Mesothelial cell of epicardium (in vitro differentiated cells): ENCODE data around the gene PLCD4. TPM values are rescaled to one million over a fixed set of nuclear protein-coding genes. Genes with fewer than 3 reads are reported as not detected.

ENCODE experiments used
- DNase-seq, 2 experiments: peaks; one replicate each; pipeline ENCODE4 v3.0.0; 2021; ENCODE audit warnings: low spot score in 2 of 2; ENCODE audit not compliant: unreplicated experiment in 2 of 2
- H3K27ac Mint-ChIP-seq: 2 replicates; pipeline ENCODE4 v1.8.0; 2021; ENCODE audit warnings: mixed read lengths
- H3K27me3 Mint-ChIP-seq: 2 replicates; pipeline ENCODE4 v1.8.0; 2021; ENCODE audit warnings: low read depth, mixed read lengths
- H3K36me3 Mint-ChIP-seq: 2 replicates; pipeline ENCODE4 v1.8.0; 2021; ENCODE audit warnings: mixed read lengths
- H3K4me1 Mint-ChIP-seq: 2 replicates; pipeline ENCODE4 v1.8.0; 2021; ENCODE audit warnings: mixed read lengths
- H3K4me3 Mint-ChIP-seq: 2 replicates; pipeline ENCODE4 v1.8.0; 2021; ENCODE audit warnings: mild to moderate bottlenecking, moderate library complexity, mixed read lengths
- H3K9me3 Mint-ChIP-seq: 2 replicates; pipeline ENCODE4 v1.8.0; 2021; ENCODE audit warnings: mixed read lengths
- CTCF ChIP-seq: fragments of 200-600 bp; sonication (generic); IDR thresholded peaks from one replicate; pipeline ENCODE4 v1.5.0; 2021; ENCODE audit warnings: antibody characterized with exemption; ENCODE audit not compliant: unreplicated experiment
- total RNA-seq: library from RNA; stranded (reverse); gene quantifications from 3 replicates; pipeline ENCODE4 v1.2.1, GENCODE V29; 2021

PLCD4 gene
- total RNA-seq, 1 donor from 2014 or later = 1.5 TPM

DNA sequence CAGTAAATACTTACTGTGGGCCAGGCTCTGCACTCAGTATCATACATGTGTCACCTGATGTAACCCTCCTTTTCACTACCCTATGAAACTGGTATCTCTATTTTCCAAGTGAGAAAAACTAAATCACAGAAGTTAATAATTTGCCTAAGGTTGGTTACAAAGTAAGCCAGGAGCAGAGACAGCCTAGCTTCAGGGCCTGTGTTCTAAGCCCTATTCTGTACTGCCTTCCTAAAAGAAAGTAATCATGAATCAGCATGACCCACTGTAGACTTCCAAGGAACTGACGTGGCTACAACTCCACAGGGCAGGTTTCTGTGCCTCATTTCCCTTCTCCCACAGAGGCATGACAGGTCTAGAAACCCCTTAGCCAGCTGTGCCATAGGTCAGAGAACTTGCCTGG, 37.4 kb downstream of the PLCD4 start:
- DNase-seq = no peak
- no peaks in the 10 kb centered on the region for H3K4me1 Mint-ChIP-seq
- no peaks in the 10 kb centered on the region for H3K9me3 Mint-ChIP-seq
- no peak overlapping the region for H3K27ac Mint-ChIP-seq
- H3K36me3 Mint-ChIP-seq = peaks cover 39% of the 10 kb centered on the region
- no peak for TF ChIP-seq CTCF
- H3K27me3 Mint-ChIP-seq = no peaks in the 10 kb centered on the region
- H3K4me3 Mint-ChIP-seq = no peak overlapping the region

GRCh38 chr2:218648088-218648786, 40.5 kb downstream of the PLCD4 start:
- H3K27me3 Mint-ChIP-seq = no peaks in the 10 kb centered on the region
- H3K4me3 Mint-ChIP-seq = no peak overlapping the region
- peaks cover 34% of the 10 kb centered on the region for H3K36me3 Mint-ChIP-seq
- DNase-seq = no peak
- peak; percentile 69 for TF ChIP-seq CTCF
- H3K9me3 Mint-ChIP-seq = no peaks in the 10 kb centered on the region
- H3K4me1 Mint-ChIP-seq = no peaks in the 10 kb centered on the region
- no peak overlapping the region for H3K27ac Mint-ChIP-seq

GRCh38 chr2:218648787-218649100, 41.0 kb downstream of the PLCD4 start:
- H3K4me1 Mint-ChIP-seq = no peaks in the 10 kb centered on the region
- no peak for DNase-seq
- H3K27me3 Mint-ChIP-seq = no peaks in the 10 kb centered on the region
- H3K9me3 Mint-ChIP-seq = no peaks in the 10 kb centered on the region
- TF ChIP-seq CTCF = peak; percentile 7
- H3K4me3 Mint-ChIP-seq = no peak overlapping the region
- no peak overlapping the region for H3K27ac Mint-ChIP-seq
- peaks cover 33% of the 10 kb centered on the region for H3K36me3 Mint-ChIP-seq

- H3K9me3 Mint-ChIP-seq = no peaks in the 10 kb centered on the region
- H3K27me3 Mint-ChIP-seq = no peaks in the 10 kb centered on the region
- TF ChIP-seq CTCF = no peak
- DNase-seq = no peak
- H3K27ac Mint-ChIP-seq = no peak overlapping the region
- H3K4me1 Mint-ChIP-seq = peaks cover 17% of the 10 kb centered on the region
- peaks cover 3% of the 10 kb centered on the region for H3K36me3 Mint-ChIP-seq
- H3K4me3 Mint-ChIP-seq = no peak overlapping the region
Measured at GRCh38 chr2:218655751-218656150, 48.1 kb downstream of the PLCD4 start.

DNA sequence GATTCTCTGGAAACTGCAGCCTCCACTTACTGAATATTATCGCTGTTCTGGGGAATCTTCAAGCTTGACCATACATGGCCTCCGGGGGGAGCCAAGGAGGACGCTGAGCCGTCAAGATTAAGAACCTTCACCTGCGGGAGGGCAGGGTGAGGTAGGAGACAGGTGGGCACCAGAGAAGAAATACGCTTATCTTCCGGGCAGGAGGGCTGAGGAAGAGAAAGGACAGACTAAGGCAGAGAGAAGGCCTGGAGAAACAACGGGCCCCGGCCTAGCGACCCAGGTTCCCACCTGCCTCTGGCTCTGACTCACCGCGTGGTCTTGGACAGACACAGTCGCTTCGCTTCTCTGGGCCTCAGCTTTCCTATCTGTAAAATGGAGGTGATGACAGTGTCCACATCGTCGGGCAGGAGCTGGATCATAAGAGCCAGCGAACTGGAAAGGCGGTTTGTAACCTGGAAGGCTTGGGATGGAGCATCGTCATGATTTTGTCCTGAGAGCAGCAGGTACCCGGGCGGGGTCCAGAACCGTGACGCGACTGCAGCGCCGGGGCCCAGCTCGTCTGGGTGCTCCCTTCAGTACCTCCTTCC, 51.1 kb downstream of the PLCD4 start:
- Mint-ChIP-seq H3K4me3 (peak overlapping the region; percentile 95), H3K27me3 (no peaks in the 10 kb centered on the region), H3K4me1 (peaks cover 17% of the 10 kb centered on the region), H3K36me3 (peaks cover 6% of the 10 kb centered on the region), H3K9me3 (no peaks in the 10 kb centered on the region), H3K27ac (peak overlapping the region; percentile 91)
- DNase-seq = no peak
- TF ChIP-seq CTCF = no peak
